ENCODE results near the gene KANK4.

KANK4 gene

GRCh38 chr1:62336995-62337705, 17.9 kb upstream of the KANK4 start:
- no peak for DNase-seq (ENCODE audit: low read depth)

GRCh38 chr1:62336638-62336994, 17.4 kb upstream of the KANK4 start:
- no peak for DNase-seq (ENCODE audit: low read depth)

- no peak for DNase-seq (ENCODE audit: low read depth)
Measured at GRCh38 chr1:62335656-62336055, 16.4 kb upstream of the KANK4 start.

- no peak for DNase-seq (ENCODE audit: low read depth)
Measured at GRCh38 chr1:62334434-62334985, 15.3 kb upstream of the KANK4 start.

GRCh38 chr1:62333441-62333840, 14.2 kb upstream of the KANK4 start:
- no peak for DNase-seq (ENCODE audit: low read depth)

- DNase-seq (ENCODE audit: low read depth): no peak
Measured at GRCh38 chr1:62327360-62328055, 8.3 kb upstream of the KANK4 start.

- DNase-seq (ENCODE audit: low read depth): no peak
Measured at GRCh38 chr1:62325681-62326080, 6.4 kb upstream of the KANK4 start.

GRCh38 chr1:62325081-62325480, 5.8 kb upstream of the KANK4 start:
- peak; percentile 37 for DNase-seq (ENCODE audit: low read depth)

GRCh38 chr1:62321446-62321845, 2.2 kb upstream of the KANK4 start:
- DNase-seq (ENCODE audit: low read depth): peak; percentile 10

GRCh38 chr1:62318320-62318755, 896 bp downstream of the KANK4 start:
- DNase-seq (ENCODE audit: low read depth): no peak

- no peak for DNase-seq (ENCODE audit: low read depth)
Measured at GRCh38 chr1:62317021-62317768, 2.0 kb downstream of the KANK4 start.

GRCh38 chr1:62316135-62316534, 3.1 kb downstream of the KANK4 start:
- no peak for DNase-seq (ENCODE audit: low read depth)

GRCh38 chr1:62315387-62315786, 3.8 kb downstream of the KANK4 start:
- no peak for DNase-seq (ENCODE audit: low read depth)

GRCh38 chr1:62314454-62315350, 4.5 kb downstream of the KANK4 start:
- no peak for DNase-seq (ENCODE audit: low read depth)

GRCh38 chr1:62312698-62313097, 6.5 kb downstream of the KANK4 start:
- DNase-seq (ENCODE audit: low read depth): no peak

GRCh38 chr1:62311473-62311943, 7.7 kb downstream of the KANK4 start:
- no peak for DNase-seq (ENCODE audit: low read depth)

GRCh38 chr1:62309906-62310305, 9.3 kb downstream of the KANK4 start:
- no peak for DNase-seq (ENCODE audit: low read depth)

GRCh38 chr1:62308606-62309005, 10.6 kb downstream of the KANK4 start:
- no peak for DNase-seq (ENCODE audit: low read depth)

GRCh38 chr1:62307895-62308492, 11.2 kb downstream of the KANK4 start:
- DNase-seq (ENCODE audit: low read depth): no peak

- no peak for DNase-seq (ENCODE audit: low read depth)
Measured at GRCh38 chr1:62307446-62307845, 11.8 kb downstream of the KANK4 start.

GRCh38 chr1:62306065-62306464, 13.2 kb downstream of the KANK4 start:
- DNase-seq (ENCODE audit: low read depth): no peak
